Body of pancreas (tissue), 4 donors: ENCODE measurements around the gene ASAH2B.
"Not testable (repeated sequence)": the region's sequence is repeated elsewhere in the genome, so short reads cannot be mapped to it uniquely, and the experiment has no call there.

Experiments
- POLR2A ChIP-seq, 3 donors: fragments of 450-650 bp; IDR thresholded peaks; one replicate each; pipeline ENCODE4 v1.6.1; 2016; ENCODE audit warnings: antibody characterized with exemption in 3 of 3, mild to moderate bottlenecking in 2 of 3
- TF ChIP-seq, protein P1 (sequence below), 7 experiments: fragments of 450-650 bp in 4 of 7; fragments of 200-600 bp in 3 of 7; sonication (generic) in 3 of 7; IDR thresholded peaks; one replicate each; pipeline ENCODE4 v1.5.1; 2016 to 2019; ENCODE audit warnings: antibody characterized with exemption in 7 of 7

DNA sequence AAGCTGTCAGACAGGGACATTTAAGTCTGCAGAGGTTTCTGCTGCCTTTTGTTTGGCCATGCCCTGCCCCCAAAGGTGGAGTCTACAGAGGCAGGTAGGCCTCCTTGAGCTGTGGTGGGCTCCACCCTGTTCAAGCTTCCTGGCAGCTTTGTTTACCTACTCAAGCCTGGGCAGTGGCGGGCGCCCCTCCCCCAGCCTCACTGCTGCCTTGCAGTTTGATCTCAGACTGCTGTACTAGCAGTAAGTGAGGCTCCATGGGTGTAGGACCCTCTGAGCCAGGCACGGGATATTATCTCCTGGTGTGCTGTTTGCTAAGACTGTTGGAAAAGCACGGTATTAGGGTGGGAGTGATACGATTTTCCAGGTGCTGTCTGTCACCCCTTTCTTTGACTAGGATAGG is 48.2 kb downstream of the ASAH2B start:
- TF ChIP-seq, protein P1, sequence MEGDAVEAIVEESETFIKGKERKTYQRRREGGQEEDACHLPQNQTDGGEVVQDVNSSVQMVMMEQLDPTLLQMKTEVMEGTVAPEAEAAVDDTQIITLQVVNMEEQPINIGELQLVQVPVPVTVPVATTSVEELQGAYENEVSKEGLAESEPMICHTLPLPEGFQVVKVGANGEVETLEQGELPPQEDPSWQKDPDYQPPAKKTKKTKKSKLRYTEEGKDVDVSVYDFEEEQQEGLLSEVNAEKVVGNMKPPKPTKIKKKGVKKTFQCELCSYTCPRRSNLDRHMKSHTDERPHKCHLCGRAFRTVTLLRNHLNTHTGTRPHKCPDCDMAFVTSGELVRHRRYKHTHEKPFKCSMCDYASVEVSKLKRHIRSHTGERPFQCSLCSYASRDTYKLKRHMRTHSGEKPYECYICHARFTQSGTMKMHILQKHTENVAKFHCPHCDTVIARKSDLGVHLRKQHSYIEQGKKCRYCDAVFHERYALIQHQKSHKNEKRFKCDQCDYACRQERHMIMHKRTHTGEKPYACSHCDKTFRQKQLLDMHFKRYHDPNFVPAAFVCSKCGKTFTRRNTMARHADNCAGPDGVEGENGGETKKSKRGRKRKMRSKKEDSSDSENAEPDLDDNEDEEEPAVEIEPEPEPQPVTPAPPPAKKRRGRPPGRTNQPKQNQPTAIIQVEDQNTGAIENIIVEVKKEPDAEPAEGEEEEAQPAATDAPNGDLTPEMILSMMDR (IDR thresholded peaks at IDR 0.05): not testable (repeated sequence)
- not testable (repeated sequence) for TF ChIP-seq POLR2A (IDR thresholded peaks at IDR 0.05)
